ENCODE measurements around the gene AK4.

AK4 gene

GRCh38 chr1:65225179-65225578, 77.2 kb downstream of the AK4 start:
- TF ChIP-seq CTCF (IDR thresholded peaks at IDR 0.05; ENCODE audit: extremely low read depth, insufficient read depth, missing control alignments), result no peak
- in situ Hi-C loops (cut with MboI; ENCODE audit: low pct_unique_long_range_greater_than_20kb, low sequenced_read_pairs, unreplicated experiment), result loop anchor here (25.0 kb wide), 1 partner anchor 462 kb away; no protein-coding TSS in a partner anchor
- DNase-seq (ENCODE audit: low spot score), result no peak

- TF ChIP-seq CTCF (IDR thresholded peaks at IDR 0.05; ENCODE audit: extremely low read depth, insufficient read depth, missing control alignments), result no peak
- in situ Hi-C loops (cut with MboI; ENCODE audit: low pct_unique_long_range_greater_than_20kb, low sequenced_read_pairs, unreplicated experiment), result loop anchor here (25.0 kb wide), 1 partner anchor 458 kb away; no protein-coding TSS in a partner anchor
- DNase-seq (ENCODE audit: low spot score), result no peak
Observed at GRCh38 chr1:65229201-65229600, 81.2 kb downstream of the AK4 start.

- TF ChIP-seq CTCF (IDR thresholded peaks at IDR 0.05; ENCODE audit: extremely low read depth, insufficient read depth, missing control alignments), result peak; percentile 13
- no peak for DNase-seq (ENCODE audit: low spot score)
- in situ Hi-C loops (cut with MboI; ENCODE audit: low pct_unique_long_range_greater_than_20kb, low sequenced_read_pairs, unreplicated experiment), result loop anchor here (25.0 kb wide), 1 partner anchor 457 kb away; no protein-coding TSS in a partner anchor
Observed at GRCh38 chr1:65229754-65230339, 81.8 kb downstream of the AK4 start.

DNA sequence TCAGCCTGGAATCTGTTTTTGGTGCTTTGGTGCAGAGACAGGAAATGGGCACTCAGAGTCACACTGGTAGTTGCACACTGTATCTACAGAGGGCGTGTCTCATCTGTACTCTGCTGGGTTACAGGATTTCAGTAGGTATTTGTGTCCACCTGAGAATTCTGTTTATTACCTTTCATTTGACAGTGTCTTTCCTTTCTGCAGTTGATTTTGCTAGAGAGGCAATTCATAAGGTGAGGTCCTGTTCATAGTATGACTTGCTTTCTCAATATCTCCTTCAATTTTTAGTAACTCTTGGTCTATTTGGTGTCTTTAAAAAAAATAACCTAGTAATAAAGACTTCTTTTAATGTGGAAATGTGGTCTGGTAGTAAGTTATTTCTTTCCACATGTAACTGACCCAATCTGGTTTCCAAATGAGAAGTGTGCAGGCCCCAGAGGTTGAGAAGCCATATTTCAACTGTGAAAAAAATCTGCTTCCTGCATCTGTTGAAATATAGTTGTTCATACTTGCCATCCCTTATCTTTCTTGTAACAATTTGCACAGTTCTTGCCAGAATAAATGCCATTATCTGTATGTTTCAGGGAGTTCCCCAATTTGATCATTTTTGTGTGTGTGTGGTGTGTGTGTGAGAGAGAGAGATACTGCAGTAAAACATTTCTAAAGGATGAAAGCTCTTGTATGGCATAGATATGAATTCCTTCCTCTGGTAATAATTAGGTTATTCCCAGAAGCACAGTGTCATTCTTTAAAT, 82.9 kb downstream of the AK4 start:
- DNase-seq (ENCODE audit: low spot score), result no peak

DNA sequence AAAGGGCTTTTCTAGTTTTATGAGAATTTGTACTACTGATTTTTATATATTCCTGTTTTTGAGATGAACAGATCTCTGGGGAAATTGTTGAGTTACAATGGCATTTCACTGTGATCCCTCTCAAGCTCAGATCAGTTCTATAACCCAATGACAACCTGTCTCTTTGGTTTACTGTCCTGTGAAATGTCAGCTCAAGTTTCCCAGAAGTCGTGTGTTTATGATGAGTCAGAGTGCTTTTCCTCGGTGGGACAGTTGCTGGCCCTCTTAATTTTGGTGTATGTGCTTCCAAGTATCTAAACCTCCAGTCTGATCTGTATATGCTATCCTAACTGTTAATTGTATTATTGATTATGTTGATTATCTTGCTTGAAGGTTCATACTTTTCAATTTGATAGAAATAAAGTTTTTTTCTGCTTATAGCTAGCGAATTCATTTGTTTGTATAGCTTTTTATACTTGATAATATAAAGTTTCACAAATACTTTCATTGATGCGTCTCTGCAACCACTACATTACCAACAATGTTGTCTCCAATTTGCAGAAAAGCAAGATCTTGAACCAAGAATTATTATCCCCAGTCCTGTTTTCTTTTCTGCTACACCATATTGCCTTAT, 83.8 kb downstream of the AK4 start:
- DNase-seq (ENCODE audit: low spot score), result no peak
- in situ Hi-C loops (cut with MboI; ENCODE audit: low pct_unique_long_range_greater_than_20kb, low sequenced_read_pairs, unreplicated experiment), result loop anchor here (25.0 kb wide), 1 partner anchor 455 kb away; no protein-coding TSS in a partner anchor
- TF ChIP-seq CTCF (IDR thresholded peaks at IDR 0.05; ENCODE audit: extremely low read depth, insufficient read depth, missing control alignments), result no peak

More for the DNA sequence above, 82.9 kb downstream of the AK4 start:
- in situ Hi-C loops (cut with MboI; ENCODE audit: low pct_unique_long_range_greater_than_20kb, low sequenced_read_pairs, unreplicated experiment), result loop anchor here (25.0 kb wide), 1 partner anchor 456 kb away; no protein-coding TSS in a partner anchor
- TF ChIP-seq CTCF (IDR thresholded peaks at IDR 0.05; ENCODE audit: extremely low read depth, insufficient read depth, missing control alignments), result peak; percentile 29

DNA sequence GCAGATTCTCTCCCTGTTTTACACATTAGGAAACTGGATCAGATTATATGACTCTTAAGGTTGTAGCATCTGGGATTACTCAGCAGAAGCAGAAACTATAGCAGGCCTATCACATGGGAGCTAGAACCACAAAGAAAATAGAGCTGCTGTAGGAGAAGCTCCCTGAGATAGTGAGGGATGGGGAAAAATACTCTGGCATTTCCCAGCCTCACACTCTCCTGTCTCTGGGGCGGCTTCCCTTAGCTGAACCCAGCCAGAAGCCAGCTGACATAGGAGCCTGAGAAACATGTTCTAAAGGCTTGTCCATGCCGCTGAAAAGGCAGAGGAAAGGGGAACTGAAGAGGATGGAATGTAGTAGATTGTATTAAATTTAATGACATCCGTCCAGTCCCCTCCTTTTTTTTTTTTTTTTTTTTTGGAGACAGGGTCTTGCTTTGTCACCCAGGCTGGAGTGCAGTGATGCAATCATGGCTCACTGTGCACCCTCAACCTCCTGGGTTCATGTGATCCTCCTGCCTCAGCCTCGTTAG, 84.5 kb downstream of the AK4 start:
- in situ Hi-C loops (cut with MboI; ENCODE audit: low pct_unique_long_range_greater_than_20kb, low sequenced_read_pairs, unreplicated experiment), result loop anchor here (25.0 kb wide), 1 partner anchor 455 kb away; no protein-coding TSS in a partner anchor
- no peak for TF ChIP-seq CTCF (IDR thresholded peaks at IDR 0.05; ENCODE audit: extremely low read depth, insufficient read depth, missing control alignments)
- no peak for DNase-seq (ENCODE audit: low spot score)
